NCI-H2107 (cell line): ENCODE data around the gene JAG2.

ENCODE experiments used
- DNase-seq: peaks from one replicate; lab custom pipeline; 2025; lab: John Stamatoyannopoulos, UW

Gene JAG2

DNA sequence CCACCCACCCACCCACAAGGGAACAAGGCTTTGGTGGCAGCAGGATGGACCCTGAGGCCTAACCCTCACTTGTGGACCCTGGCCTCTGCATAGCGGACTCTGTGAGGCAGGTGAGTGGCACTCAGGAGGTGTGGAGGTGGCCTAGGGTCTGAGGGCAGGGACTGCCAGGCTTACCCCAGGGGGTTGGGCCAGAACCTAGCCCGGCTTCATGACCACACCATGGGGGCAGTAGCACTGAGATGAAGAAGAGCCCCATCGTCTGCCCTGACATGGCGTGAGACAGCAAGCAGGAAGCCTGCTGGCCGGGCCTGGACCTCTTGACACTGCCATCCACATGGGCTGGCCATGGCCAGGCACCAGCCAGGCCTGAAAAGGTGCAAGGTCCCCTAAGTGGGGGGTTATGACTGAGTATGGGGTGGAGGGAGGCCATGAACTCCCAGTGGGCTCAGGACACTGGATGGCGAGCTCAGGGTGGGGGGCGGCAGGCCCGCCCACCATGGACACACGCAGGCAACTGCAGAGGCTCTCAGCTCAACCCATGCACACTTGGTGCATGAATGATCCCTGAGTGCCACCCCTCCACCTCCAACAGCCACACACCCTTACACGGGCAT is 29.3 kb downstream of the JAG2 start:
- DNase-seq = no peak

DNA sequence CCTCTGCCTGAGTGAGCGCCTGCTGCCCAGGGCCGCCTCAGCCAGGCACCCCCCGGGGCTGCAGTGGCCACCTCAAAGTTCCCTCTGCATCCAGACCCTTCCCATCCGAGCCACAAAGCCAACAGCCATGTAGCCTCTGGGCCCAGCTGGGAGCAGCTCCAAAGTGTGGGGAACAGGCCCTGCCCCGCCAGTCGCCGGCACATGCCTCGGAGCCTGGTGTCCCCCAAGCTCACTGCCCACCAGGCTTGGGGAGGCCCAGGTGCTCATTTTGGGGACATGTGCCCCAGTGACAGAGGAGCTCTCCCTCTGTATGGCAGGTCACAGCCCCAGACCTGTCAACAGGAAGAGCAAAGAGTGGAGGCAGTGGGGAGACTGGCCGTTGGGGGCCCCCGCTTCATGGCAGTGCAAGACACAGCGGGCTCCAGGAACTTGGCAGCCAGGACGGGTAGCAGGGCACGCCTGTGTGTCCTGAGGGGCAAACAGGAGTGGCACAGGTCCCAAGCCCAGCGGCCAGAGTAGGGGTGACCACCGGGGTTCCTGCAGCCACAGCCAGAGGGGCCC is 29.9 kb downstream of the JAG2 start:
- DNase-seq = no peak

DNA sequence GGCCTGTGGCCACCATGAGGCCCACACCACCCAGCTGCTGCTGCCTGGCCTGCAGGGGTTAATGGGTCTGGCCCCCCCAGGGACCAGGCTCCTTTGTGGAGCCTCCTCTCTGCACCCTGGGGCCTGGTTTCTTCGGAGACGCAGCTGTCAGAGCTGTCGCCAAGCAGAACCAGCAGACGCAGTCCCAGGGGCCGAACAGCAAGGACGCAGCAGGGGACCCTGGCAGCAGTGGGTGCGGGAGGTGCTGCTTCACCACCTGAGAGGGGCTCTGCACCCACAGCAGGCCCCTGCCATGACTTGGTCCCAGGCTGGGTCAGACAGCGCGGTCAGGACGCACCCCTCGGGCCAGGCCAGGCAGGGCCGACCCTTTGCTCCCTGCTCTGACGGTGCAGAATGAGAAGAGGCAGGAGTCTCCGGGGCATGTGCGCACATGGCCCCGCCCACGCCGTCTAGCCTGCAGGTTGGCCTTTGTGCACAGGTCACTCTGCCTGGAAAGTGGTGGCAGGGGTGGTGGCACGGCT is 30.5 kb downstream of the JAG2 start:
- DNase-seq = no peak

DNA sequence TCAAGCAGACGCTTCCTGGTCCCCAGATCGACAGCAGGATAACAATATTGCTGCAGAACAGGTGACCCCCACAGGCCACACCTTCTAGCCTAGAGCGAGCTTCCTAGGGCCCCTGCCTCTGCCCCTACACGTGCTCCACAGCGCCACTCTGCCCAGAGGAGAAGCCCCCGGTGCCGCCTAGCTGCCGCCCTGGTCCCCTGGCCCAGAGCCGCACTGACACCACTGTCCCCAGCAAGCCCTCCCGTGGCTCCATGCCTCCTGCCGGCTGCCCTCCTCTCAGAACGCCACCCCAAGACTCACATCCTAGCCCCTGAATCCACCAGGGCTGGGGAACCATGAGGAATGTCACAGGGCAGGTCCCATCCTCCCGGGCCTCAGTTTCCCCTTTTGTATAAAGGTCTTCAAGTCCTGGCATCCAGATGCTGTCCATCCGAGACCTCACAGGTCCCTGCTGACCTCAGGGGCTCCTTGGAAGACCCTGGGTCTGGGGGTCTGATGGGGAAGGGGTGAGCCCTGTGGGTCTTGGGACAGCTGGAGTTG is 31.0 kb downstream of the JAG2 start:
- no peak for DNase-seq

DNA sequence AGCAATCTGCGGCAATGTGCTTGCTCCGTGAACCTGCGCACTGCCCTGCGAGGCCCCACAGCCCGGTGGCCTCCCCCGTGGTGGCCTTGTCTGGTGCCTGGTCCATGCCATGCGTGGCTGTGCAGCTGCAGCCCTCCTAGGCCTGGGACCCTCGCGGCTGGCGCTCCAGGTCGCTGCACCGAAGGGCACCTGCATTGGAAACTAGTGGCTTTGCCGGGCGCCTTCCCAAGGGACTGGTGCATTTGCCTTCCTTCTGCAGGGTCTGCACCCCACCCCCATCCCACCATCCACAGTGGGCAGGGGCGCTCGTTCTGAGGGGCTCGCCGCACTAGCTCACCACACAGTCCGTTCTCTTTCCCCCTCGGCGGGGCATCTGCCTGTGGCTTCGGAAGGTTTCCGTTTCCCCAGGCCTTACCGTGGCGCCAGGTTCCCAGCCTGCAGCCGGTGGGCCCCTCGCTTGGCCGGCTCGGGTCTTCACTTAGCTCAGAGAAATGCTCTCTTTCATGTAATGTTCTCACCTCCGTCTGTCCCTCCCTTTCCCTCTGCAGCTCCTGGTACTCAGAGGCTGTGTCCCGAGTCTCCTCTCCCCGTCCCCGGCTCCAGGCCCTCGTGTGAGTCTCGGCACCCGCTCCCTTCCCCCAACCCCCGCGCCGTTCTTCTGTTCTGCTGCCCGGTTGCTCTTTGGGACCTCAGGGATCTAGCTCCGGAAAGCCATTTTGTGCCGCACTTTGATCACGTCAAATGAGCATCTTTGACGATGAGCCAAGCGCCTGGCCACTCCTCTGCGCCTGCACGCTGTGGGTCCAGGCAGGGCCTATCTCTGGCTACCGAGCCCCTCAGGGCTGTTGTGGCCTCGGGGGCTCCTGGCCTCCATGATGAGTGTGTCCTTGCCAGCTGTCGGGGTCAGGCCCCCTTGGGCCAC is 31.9 kb downstream of the JAG2 start:
- DNase-seq = no peak

DNA sequence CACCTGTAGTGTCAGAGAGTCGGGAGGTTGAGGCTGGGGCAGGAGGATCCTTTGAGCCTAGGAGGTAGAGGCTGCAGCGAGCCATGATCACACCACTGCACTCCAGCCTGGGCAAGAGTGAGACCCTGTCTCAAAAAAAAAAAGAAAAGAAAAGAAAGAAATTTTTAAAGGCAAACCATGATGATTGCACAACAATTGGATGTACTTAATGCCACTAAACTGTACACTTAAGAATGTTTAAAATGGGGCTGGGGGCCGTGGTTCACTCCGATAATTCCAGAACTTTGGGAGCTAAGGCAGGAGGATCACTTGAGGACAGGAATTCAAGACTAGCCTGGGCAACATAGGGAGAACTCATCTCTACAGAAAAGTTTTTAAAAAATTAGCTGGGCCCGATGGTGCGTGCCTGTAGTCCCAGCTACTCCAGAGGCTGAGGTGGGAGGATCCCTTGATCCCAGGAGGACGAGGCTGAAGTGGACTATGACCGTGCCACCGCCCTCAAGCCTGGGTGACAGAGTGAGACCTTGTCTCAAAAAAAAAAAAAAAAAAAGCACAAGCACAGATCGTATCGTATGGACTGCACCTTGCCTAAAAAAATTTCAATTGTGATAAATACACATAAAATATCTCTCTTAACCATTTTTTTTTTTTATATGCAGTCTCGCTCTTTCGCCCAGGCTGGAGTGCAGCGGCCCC is 32.7 kb downstream of the JAG2 start:
- no peak for DNase-seq

DNA sequence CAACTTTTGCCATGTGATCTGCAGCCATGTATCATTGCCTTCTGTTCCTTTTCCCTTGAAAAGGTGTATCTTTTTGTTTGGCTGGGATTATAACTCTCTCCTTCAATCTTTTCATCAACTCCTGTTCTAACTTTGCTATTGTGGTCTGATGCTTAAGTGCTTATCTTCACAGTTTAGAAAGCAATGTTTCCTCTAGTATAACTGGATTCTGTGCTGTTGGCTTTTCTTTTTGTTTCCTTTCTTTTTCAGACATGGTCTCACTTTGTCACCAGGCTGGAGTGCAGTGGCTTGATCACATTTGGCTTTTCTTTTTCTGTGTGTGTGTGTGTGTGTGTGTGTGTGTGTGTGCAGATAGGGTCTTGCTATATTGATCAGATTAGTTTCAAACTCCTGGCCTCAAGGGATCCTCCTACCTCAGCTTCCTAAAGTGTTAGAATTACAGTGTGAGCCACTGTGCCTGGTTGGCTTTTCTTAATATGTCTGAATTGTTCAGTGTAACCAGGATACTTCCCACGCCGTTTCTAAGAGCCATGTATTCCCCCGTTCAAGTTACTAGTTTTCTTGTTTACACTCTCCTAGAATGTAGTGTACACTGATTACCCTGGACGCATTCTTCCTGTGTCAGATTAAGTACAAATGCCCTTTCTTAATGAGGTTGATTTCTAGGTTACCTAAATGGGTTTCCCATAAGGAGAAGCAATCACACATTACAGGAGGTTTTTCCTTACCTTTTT is 35.5 kb downstream of the JAG2 start:
- no peak for DNase-seq

DNA sequence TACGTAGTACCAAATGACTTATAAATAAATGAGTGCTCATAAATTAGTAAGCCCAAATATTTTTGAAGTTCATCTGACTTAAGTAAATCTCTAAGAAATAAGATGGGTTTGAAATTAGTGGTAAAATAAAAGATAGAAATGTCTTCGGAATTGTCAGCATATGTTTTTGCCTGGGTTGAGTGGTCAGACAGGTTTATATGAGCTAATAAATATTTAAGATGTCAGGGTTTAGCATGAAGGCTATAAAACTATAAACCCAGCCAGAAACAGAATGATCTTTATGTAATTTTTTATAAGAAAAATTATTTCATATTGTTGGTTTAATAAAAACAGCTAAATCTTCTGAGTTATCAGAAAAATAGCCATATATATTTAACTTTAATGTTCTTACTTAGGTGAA is 37.3 kb downstream of the JAG2 start:
- DNase-seq = no peak

DNA sequence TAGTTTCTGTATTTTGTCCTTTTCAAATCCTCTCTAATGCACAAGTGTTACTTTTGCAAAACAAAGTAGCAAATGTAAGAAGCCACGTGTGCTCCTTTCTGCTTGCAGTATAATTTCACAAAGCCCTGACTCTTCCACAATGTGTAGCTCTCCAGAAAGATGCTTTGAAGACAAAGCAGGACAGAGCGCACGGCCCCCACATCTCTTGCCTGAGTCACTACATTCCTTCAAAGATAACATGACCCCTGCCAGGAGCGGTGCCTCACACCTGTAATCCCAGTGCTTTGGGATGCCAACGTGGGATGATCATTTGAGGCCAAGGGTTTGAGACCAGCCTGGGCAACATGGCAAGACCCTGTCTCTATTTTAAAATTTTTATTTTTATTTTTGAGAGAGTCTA is 40.5 kb downstream of the JAG2 start:
- no peak for DNase-seq

DNA sequence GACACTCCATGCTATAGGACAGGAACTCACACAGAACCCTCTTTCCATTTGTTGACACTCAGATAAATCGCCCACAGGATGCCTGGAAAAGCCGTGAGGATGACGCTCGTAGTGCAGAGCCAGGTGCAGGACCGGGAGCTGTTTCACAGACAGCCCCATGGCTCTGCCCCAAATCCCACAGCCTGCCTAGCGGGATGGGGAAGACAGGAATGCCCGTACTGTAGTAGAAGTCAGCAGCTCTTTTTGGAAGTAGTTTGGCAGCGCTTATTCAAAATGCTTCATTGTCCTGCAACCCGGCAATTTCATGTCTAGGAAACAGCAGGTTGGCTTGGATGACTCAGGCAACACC is 41.6 kb downstream of the JAG2 start:
- no peak for DNase-seq

DNA sequence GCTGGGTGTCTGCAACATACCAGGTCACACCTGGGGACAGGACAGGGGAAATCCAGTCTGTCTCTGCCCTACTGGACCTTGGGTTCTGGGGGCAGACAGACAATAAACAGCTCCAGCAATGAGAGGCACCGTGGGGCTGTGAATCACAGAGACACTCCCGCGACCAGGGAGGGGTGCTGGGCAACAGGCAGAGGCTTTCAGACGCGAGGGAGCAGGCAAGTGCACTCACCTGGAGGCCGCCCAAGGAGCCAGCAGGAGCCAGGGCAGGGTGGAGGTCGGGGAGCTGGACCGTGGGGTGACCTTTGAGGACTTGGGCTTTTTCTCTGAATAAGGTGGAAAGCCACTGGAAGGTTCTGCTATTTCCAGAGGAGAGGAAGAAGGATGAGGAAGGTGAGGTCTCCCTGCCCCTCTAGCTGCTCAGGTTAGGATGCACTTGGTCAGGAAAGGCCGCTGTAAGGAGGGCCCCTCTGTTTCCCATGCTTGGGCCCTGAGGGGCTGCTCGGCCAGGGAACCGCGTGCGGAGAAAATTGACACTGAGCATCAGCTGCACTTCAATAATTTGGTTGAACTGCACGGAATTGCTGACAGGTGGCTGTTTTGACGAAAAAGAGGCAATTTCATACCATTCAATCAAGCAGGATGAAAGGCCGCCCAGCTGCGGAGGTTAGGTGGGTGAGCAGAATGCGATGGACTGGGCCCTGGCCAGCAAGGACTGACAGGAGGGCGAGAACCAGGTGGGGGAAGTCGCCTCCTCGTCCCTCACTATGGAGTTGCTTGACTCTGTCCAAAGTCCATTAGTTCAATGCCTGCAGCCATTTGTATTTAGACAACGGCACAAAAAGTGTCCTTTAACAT is 42.2 kb downstream of the JAG2 start:
- no peak for DNase-seq

DNA sequence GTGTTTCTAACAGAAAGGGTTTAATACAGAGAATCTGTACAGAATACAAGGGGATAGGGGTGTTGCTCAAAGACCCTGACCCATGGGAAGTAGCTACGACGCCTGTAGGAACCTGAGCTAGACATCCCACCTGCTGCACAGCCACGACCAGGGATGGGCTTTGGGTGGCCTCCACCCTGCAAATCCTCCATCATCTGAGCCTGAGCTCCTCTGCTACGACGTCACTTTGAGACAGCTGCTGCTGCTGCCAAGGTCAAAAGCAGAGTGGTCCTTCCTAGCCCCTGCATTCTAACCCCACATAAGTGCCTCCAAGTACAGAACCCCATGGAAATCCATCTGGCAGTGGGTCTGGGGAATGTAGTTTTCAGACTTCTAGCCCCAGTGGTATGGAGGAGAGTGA is 43.8 kb downstream of the JAG2 start:
- no peak for DNase-seq

DNA sequence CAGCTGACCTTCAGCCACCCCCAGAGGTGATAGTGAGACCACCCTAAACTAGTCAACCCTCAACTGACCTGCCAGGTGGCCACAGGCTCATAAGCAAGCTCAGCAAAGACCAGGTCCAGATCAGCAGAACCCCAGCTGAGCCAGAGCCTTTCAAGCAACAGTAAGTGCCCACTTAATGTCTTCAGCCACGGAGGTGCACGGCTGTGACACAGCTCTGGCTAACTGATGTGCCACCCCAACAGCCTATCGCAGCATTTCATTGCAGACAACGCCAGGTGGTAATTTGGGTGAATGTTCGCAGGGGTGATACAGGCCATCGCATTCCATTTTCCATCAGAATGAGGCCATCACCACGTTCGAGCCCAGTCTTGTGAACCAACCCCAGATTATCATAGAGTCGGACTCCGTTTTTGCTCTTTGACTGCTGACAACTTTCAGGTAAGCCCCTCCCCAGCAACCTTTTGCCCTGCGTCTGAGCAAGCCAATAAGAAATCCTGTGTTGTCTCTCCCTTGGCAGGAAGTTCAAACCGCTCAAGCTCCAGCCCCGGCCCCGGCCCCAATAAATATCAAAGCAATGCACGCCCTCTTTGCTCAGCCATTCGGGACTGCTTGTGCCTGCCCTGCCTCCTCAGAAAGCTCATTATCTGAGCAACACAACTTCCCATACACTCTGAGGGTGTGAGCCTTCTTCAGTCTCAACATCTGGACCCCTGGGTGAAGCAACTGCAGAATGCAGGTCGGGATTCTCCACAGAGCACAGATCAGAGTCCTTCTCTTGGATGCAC is 44.4 kb downstream of the JAG2 start:
- no peak for DNase-seq

DNA sequence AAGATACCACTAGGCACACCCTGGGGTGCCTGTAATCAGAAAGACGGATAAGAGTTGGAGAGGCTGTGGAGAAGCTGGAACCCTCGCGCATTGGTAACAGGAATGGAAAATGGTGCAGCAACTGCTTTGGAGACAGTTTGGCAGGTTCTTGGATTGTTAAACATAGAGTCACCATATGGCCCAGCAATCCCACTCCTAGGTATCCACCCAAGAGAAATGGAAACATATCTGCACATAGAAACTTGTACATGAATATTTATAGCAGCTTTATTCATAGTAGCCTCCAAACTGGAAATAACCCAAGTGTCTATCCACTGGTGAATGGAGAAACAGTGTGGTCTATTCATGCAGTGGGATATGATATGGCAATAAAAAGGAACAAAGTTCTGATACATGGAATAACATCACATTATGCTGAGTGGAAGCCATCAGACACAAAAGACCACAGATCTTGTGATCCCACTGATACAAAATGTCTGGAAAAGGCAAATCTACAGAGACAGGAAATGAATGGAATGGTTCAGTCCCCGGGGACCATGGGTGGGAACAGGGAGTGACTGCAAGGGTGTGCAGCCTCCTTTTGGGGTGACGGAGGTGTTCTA is 45.4 kb downstream of the JAG2 start:
- no peak for DNase-seq

DNA sequence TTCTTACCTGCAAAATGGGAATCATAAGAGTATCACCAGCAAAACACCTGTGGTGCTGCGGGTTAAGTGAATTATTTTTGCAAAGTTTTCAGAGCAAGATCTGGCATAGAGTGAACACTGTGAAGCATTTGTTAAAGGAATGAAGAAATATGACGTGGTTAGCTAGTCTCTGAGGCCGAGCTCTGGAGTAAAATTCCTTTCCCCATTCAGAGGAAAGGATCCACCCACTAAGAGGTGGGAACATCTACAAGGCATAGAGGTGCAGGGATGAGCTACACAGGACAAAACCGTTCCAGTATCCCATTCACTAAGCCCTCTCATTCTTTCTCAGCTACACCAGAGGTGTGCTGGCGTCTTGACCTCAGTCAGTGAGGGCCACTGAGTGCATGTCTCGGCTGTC is 48.5 kb downstream of the JAG2 start:
- DNase-seq = no peak

DNA sequence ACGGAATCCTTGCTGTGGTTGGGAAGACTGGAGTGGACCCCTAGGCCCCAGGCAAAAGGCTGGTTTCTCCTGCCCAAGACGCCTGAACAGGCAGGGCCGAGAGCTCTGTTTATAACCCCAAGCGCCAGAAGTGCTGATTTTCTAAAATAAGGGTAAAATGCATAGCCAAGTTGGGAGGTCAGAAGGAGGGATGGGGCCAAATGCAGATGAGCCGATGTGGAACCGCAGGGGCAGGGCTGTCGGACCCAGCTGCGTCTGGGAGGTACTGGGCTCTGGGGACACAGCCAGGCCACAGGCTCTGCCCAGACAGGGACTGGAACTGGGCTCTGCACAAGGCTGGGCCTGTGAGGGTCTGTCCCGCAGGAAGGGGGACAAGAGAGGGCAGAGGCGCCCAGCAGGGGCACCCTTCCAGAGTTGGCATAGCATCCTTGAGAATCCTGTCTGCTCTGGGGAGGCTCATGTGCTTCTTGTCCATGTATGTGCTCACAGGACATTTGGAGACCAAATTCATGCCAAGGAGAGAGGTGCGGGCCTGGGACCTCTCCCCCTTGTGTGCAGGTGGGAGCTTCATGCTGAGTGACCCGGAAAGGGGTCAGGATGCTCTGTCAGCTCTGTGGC is 49.1 kb downstream of the JAG2 start:
- DNase-seq = no peak

DNA sequence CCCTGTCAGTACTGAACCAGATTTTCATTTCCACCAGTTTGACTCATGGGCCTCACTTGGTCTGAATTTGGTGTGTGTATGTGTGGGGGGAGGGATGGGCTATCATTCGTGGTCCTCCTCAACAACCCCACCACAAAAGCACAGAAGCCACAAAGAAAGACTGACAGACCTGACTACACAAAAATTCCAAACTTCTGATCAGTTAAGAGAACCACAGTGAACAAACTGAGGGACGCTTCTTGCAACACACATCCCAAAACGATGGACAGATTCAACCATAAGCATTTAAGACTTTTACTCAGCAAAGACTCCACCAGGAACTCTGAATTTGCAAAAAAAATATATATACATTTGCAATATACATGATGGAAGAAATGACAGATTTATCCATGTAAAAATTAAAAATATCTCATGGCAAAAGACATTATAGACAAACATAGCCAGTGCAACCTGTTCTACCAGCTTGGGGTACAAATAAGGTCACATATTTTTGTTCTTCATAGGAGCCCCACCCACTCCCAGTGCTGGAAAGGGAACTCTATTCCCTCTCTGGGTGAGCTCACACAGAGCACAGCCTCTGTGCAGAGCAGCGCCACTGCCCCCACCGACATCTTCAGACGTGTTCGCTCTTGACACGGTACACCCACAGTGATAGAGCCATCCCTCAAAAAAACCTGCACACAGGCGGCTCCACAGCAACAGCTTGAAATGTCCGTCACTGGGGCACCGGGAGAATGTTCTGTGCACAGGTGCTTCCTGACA is 49.7 kb downstream of the JAG2 start:
- no peak for DNase-seq

DNA sequence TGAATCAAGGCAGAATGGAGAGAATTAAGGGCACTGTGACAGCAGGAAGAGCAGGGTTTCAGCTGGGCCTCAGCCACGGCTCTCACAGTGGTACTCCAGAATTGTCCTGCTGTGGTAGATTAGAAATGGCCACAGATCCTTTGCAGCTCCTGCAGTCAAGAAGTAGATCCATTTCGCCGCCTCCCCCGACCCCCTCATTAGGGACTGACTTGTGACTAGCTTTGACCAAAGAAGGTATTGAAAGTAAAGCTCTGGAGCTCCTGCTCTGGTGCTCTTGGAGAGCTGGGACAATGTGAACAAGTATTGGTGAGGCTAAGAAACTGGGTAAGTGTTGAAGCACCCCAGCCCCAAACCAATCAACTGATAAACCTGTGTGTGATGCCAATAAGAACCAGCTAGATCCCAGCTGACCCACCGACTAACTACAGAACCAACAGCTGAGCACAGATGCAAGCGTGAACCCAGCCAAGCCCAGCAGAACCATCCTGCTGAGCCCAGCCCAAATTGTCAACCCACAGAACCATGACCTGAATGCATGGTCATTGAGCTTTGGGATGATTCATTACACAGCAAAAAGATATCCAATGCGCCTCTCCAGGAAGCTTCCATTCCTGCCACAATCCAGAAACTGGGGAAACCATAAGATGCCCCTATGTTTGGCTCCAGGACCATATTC is 50.7 kb downstream of the JAG2 start:
- no peak for DNase-seq
